IMR-90 (cell line): ENCODE results near the gene DACH1. TPM values are rescaled to one million over a fixed set of nuclear protein-coding genes. Genes with fewer than 3 reads are reported as not detected.

Experiments
- ATAC-seq: fragments of 200-7000 bp; cut with Tn5 transposase; 2 replicates; pipeline ENCODE4 v1.9.1; 2020; ENCODE audit warnings: low read depth, mild to moderate bottlenecking, moderate library complexity
- BruUV-seq: library from RNA; stranded (reverse); fragments of 400-500 nt; replicated peaks from 2 replicates; lab custom pipeline; 2021; lab: Mats Ljungman, UMichigan
- CTCF ChIA-PET: fragments of 300-600 bp; formaldehyde crosslinking; extraction: SDS; loops from one replicate; lab custom pipeline; 2021; ENCODE audit warnings: antibody characterized with exemption; lab: Yijun Ruan, JAX
- POLR2A ChIA-PET: fragments of 300-600 bp; sonication (Branson Sonifier 250); formaldehyde crosslinking; loops from one replicate; lab custom pipeline; 2022; ENCODE audit warnings: antibody characterized with exemption; ENCODE audit not compliant: unreplicated experiment; lab: Charles Lee
- DNase-seq: peaks from one replicate; pipeline ENCODE4 v3.0.0; 2013
- H2AFZ ChIP-seq: replicated peaks from 2 replicates; pipeline ENCODE3; 2013; ENCODE audit warnings: low read length, mild to moderate bottlenecking; ENCODE audit not compliant: poor library complexity
- H2AK5ac ChIP-seq: 2 replicates; pipeline ENCODE4 v1.6.1; 2013; ENCODE audit warnings: low read depth, low read length, inconsistent platforms
- H2AK9ac ChIP-seq: replicated peaks from 2 replicates; pipeline ENCODE3; 2013; ENCODE audit warnings: mild to moderate bottlenecking, low read depth, low read length, moderate library complexity; ENCODE audit not compliant: poor library complexity
- H2BK120ac ChIP-seq: 2 replicates; pipeline ENCODE4 v1.6.1; 2013; ENCODE audit warnings: low read depth, low read length, inconsistent platforms
- H2BK15ac ChIP-seq: 3 replicates; pipeline ENCODE4 v1.6.1; 2013; ENCODE audit warnings: low read depth, low read length, inconsistent platforms
- H2BK20ac ChIP-seq: 2 replicates; pipeline ENCODE4 v1.6.1; 2013; ENCODE audit warnings: low read depth, mild to moderate bottlenecking, inconsistent platforms, low read length, moderate library complexity
- H2BK5ac ChIP-seq: 2 replicates; pipeline ENCODE4 v1.6.1; 2013; ENCODE audit warnings: mild to moderate bottlenecking, low read depth, low read length, inconsistent platforms; ENCODE audit not compliant: poor library complexity, severe bottlenecking
- H3K14ac ChIP-seq: replicated peaks from 2 replicates; pipeline ENCODE4 v1.6.1; 2013; ENCODE audit warnings: low read depth, low read length, inconsistent platforms
- H3K18ac ChIP-seq: 2 replicates; pipeline ENCODE4 v1.6.1; 2013; ENCODE audit warnings: low read depth, low read length, control low read depth
- H3K23ac ChIP-seq: 2 replicates; pipeline ENCODE4 v1.6.1; 2013; ENCODE audit warnings: low read depth, low read length, inconsistent platforms
- H3K27ac ChIP-seq: 2 replicates; pipeline ENCODE4 v1.5.1; 2013; ENCODE audit warnings: mild to moderate bottlenecking, control low read depth, low read length; ENCODE audit not compliant: insufficient read depth
- H3K27me3 ChIP-seq: 2 replicates; pipeline ENCODE4 v1.6.1; 2013; ENCODE audit warnings: low read length; ENCODE audit not compliant: control insufficient read depth, insufficient read depth
- H3K36me3 ChIP-seq: 2 replicates; pipeline ENCODE4 v1.6.1; 2013; ENCODE audit warnings: low read length, mixed read lengths; ENCODE audit not compliant: control insufficient read depth, insufficient read depth
- H3K4ac ChIP-seq: 2 replicates; pipeline ENCODE4 v1.6.1; 2013; ENCODE audit warnings: low read depth, low read length, inconsistent platforms
- H3K4me1 ChIP-seq: 2 replicates; pipeline ENCODE4 v1.6.1; 2013; ENCODE audit warnings: low read length, mixed read lengths; ENCODE audit not compliant: control insufficient read depth, insufficient read depth
- H3K4me2 ChIP-seq: 2 replicates; pipeline ENCODE4 v1.6.1; 2013; ENCODE audit warnings: low read depth, mild to moderate bottlenecking, control low read depth, low read length, moderate library complexity
- H3K4me3 ChIP-seq: 2 replicates; pipeline ENCODE4 v1.5.1; 2013; ENCODE audit warnings: low read depth, mild to moderate bottlenecking, control low read depth, low read length, moderate library complexity; ENCODE audit not compliant: insufficient read depth
- H3K56ac ChIP-seq: 2 replicates; pipeline ENCODE4 v1.6.1; 2013; ENCODE audit warnings: low read length, inconsistent platforms; ENCODE audit not compliant: insufficient read depth; ENCODE audit errors: extremely low read depth
- H3K79me1 ChIP-seq, 2 experiments: 2 replicates each; pipeline ENCODE4 v1.6.1; 2013; ENCODE audit warnings: low read length in 2 of 2, inconsistent platforms in 1 of 2, low read depth in 1 of 2
- H3K9ac ChIP-seq: 2 replicates; pipeline ENCODE4 v1.6.1; 2013; ENCODE audit warnings: low read depth, low read length, control low read depth
- H3K9me1 ChIP-seq: 2 replicates; pipeline ENCODE4 v1.6.1; 2013; ENCODE audit warnings: low read length, inconsistent platforms; ENCODE audit not compliant: insufficient read depth
- H3K9me3 ChIP-seq: 2 replicates; pipeline ENCODE4 v1.6.1; 2013; ENCODE audit warnings: low read length; ENCODE audit not compliant: control insufficient read depth, insufficient read depth
- H4K20me1 ChIP-seq: 2 replicates; pipeline ENCODE4 v1.6.1; 2013; ENCODE audit warnings: low read length, inconsistent platforms; ENCODE audit not compliant: insufficient read depth
- H4K5ac ChIP-seq: 2 replicates; pipeline ENCODE4 v1.6.1; 2013; ENCODE audit warnings: mild to moderate bottlenecking, low read depth, low read length, control low read depth
- H4K8ac ChIP-seq, 2 experiments: 2 replicates each; pipeline ENCODE4 v1.6.1; 2013; ENCODE audit warnings: low read depth in 2 of 2, low read length in 2 of 2, control low read depth in 1 of 2, inconsistent platforms in 1 of 2
- H4K91ac ChIP-seq: 2 replicates; pipeline ENCODE4 v1.6.1; 2013; ENCODE audit warnings: low read depth, low read length, inconsistent platforms; ENCODE audit not compliant: insufficient read depth
- CEBPB ChIP-seq: IDR thresholded peaks from 2 replicates; pipeline ENCODE4 v1.6.1; 2012; ENCODE audit warnings: low read depth, low read length, improper control_type of control experiment
- CTCF ChIP-seq: conservative IDR thresholded peaks from 2 replicates; pipeline ENCODE4 v1.5.1; 2012; ENCODE audit warnings: mild to moderate bottlenecking, low read depth, low read length, improper control_type of control experiment
- MAZ ChIP-seq: IDR thresholded peaks from 2 replicates; pipeline ENCODE4 v1.6.1; 2012; ENCODE audit warnings: low read depth, mild to moderate bottlenecking, low read length, improper control_type of control experiment, moderate library complexity, borderline replicate concordance
- POLR2A ChIP-seq: IDR thresholded peaks from 2 replicates; pipeline ENCODE4 v1.6.1; 2012; ENCODE audit warnings: mild to moderate bottlenecking, low read depth, low read length
- RCOR1 ChIP-seq: IDR thresholded peaks from 2 replicates; pipeline ENCODE4 v1.6.1; 2012; ENCODE audit warnings: mild to moderate bottlenecking, low read length, improper control_type of control experiment; ENCODE audit not compliant: insufficient replicate concordance
- WGBS, 2 experiments: methylation state at CpG; one replicate each; pipeline versions ENCODE4 v1.1.5 to v1.1.7; 2013; ENCODE audit warnings: missing lambda C conversion rate in 2 of 2; ENCODE audit not compliant: insufficient read length in 1 of 2; ENCODE audit errors: extremely low coverage in 2 of 2; 5-methylcytosine and 5-hydroxymethylcytosine counted together
- dilution Hi-C: fragments of 300-500 bp; cut with HindIII; formaldehyde crosslinking; loops from one replicate; pipeline ENCODE4 v1.14.3; 2018; ENCODE audit warnings: low sequenced_read_pairs; ENCODE audit not compliant: unreplicated experiment
- in situ Hi-C: fragments of 300-500 bp; cut with MboI; formaldehyde crosslinking; loops from 3 replicates; pipeline ENCODE4 v1.14.3; 2019; ENCODE audit warnings: low sequenced_read_pairs, inconsistent platforms, mixed read lengths
- intact Hi-C: fragments of 100-400 bp; cut with micrococcal nuclease; formaldehyde crosslinking; loops from 2 replicates; pipeline ENCODE4 v1.10.0; 2022
- polyA plus RNA-seq, 3 experiments: library from polyadenylated mRNA; depleted of rRNA; stranded (reverse); fragments of >200 nt; gene quantifications; 2 replicates each; pipeline ENCODE4 v1.2.3, GENCODE V29; 2012; ENCODE audit warnings: low replicate concordance in 1 of 3
- total RNA-seq: library from RNA; depleted of rRNA; stranded (reverse); fragments of >200 nt; gene quantifications from 2 replicates; pipeline ENCODE4 v1.2.3, GENCODE V29; 2012
- TF ChIP-seq, protein P1 (sequence below): fragments of 150-350 bp; IDR thresholded peaks from 2 replicates; pipeline ENCODE4 v1.6.1; 2017; ENCODE audit warnings: mild to moderate bottlenecking, antibody characterized with exemption, low read length, low read depth

The DACH1 gene
- total and polyA plus RNA-seq, 2 of the 4 experiments (the other 2 are of a cell fraction): not detected

GRCh38 chr13:71877256-71877653 is 10.3 kb upstream of the DACH1 start:
- WGBS, 2 experiments: 74% methylated on average over 3 of the region's 5 CpGs; no CpG with 5 or more reads in 1 of the 2 experiments
- no peak overlapping the region for H2AK5ac ChIP-seq
- in situ Hi-C loops (loop anchor here (10.0 kb wide), 1 partner anchor 552 kb away; no protein-coding TSS in a partner anchor), dilution Hi-C loops (no loop called here), intact Hi-C loops (loop anchor here (5.0 kb wide), 1 partner anchor 775 kb away; no protein-coding TSS in a partner anchor)
- no peak overlapping the region for H2AK9ac ChIP-seq
- H4K5ac ChIP-seq: no peak overlapping the region
- H3K18ac ChIP-seq: no peak overlapping the region
- H3K9me3 ChIP-seq: no peaks in the 10 kb centered on the region
- no peaks in the 10 kb centered on the region for H3K36me3 ChIP-seq
- ATAC-seq (no peak), DNase-seq (no peak)
- H3K4me3 ChIP-seq: no peak overlapping the region
- no peak overlapping the region for H3K14ac ChIP-seq
- no peak overlapping the region for H3K27ac ChIP-seq
- no peak overlapping the region for H2BK15ac ChIP-seq
- H3K4me2 ChIP-seq: no peak overlapping the region
- H2BK20ac ChIP-seq: no peak overlapping the region
- no TSS peak for BruUV-seq
- CTCF ChIA-PET: interaction anchor here (1.5 kb wide), 1 partner anchor 14 kb away, joined by 3 read pairs; no protein-coding TSS in a partner anchor
- POLR2A ChIA-PET: no interaction called here
- H3K27me3 ChIP-seq: no peaks in the 10 kb centered on the region
- H4K8ac ChIP-seq: no peak overlapping the region
- no peak overlapping the region for H4K91ac ChIP-seq
- no peak for TF ChIP-seq MAZ
- TF ChIP-seq CTCF: no peak
- no peak for TF ChIP-seq RCOR1
- TF ChIP-seq CEBPB: no peak
- TF ChIP-seq POLR2A: no peak
- TF ChIP-seq, protein P1, sequence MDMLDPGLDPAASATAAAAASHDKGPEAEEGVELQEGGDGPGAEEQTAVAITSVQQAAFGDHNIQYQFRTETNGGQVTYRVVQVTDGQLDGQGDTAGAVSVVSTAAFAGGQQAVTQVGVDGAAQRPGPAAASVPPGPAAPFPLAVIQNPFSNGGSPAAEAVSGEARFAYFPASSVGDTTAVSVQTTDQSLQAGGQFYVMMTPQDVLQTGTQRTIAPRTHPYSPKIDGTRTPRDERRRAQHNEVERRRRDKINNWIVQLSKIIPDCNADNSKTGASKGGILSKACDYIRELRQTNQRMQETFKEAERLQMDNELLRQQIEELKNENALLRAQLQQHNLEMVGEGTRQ: no peak
- H3K9ac ChIP-seq: no peak overlapping the region
- no peaks in the 10 kb centered on the region for H3K9me1 ChIP-seq
- H2BK5ac ChIP-seq: no peak overlapping the region
- H3K4ac ChIP-seq: no peak overlapping the region
- H3K79me1 ChIP-seq: no peaks in the 10 kb centered on the region
- H4K20me1 ChIP-seq: no peaks in the 10 kb centered on the region
- no peak overlapping the region for H2BK120ac ChIP-seq
- H2AFZ ChIP-seq: no peak overlapping the region
- no peaks in the 10 kb centered on the region for H3K4me1 ChIP-seq
- H3K23ac ChIP-seq: no peak overlapping the region
- no peak overlapping the region for H3K56ac ChIP-seq
